ENCODE measurements around the gene AMT. TPM values are rescaled to one million over a fixed set of nuclear protein-coding genes. Genes with fewer than 3 reads are reported as not detected.

AMT gene
- total RNA-seq, 1 donor from 2014 or later = 4.8 TPM

DNA sequence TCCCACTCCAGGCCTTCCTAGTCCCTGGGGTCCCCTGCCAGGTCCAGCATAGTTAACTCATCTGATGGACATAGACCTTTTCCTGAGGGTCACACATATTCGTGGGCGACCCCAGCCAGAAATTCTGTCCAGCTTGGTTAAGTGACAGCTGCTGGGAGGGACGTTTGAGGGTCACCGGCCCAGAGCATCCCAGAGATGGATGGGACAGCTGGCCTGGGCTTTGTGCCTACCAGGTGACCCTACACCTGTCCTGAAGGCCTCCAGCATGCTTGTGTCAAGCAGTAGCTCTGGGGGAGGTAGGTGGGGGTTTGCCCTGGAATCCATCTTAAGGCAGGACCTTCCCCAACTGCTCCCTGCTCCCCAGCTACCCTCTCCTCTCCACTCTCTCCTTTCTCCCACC is 38.7 kb upstream of the AMT start:
- TF ChIP-seq, protein P1, sequence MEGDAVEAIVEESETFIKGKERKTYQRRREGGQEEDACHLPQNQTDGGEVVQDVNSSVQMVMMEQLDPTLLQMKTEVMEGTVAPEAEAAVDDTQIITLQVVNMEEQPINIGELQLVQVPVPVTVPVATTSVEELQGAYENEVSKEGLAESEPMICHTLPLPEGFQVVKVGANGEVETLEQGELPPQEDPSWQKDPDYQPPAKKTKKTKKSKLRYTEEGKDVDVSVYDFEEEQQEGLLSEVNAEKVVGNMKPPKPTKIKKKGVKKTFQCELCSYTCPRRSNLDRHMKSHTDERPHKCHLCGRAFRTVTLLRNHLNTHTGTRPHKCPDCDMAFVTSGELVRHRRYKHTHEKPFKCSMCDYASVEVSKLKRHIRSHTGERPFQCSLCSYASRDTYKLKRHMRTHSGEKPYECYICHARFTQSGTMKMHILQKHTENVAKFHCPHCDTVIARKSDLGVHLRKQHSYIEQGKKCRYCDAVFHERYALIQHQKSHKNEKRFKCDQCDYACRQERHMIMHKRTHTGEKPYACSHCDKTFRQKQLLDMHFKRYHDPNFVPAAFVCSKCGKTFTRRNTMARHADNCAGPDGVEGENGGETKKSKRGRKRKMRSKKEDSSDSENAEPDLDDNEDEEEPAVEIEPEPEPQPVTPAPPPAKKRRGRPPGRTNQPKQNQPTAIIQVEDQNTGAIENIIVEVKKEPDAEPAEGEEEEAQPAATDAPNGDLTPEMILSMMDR (IDR thresholded peaks at IDR 0.05) = no peak
- Mint-ChIP-seq H3K4me3 (ENCODE audit: unreplicated experiment) (no peak overlapping the region), H3K4me1 (ENCODE audit: low read depth) (peaks cover 31% of the 10 kb centered on the region)

DNA sequence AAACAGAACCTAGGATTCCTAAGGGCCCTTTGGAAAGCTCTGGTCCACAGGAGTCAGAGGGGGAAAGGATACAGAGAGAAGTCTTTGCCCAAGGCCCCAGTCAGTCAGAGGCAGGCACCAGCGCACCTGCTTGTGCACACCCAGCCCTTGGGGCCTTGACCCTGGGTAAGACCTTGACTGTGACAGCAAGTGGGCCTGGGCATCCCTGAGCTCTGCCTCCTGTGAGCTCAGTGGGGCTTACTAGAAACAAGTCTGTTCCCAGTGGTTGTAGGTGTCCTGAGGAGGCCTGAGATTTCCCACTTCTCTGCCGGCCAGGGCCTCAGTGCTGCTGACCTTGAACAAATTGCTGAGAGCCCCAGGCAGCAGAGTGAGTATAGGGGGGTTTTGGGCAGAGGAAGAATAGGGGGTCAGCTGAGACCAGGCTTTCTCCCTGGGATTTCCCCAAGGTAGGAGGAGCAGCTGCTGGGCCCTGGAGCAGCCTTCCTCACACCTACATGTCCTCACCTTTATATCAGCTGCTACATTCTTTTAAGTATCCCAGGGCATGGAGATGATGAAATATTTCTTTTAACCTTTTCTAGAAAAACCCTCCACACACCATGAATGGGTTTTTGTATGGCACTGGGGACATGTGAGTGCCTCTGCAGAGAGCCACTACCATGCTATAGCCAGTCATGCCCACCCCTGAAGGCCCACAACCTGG is 38.1 kb upstream of the AMT start:
- TF ChIP-seq, protein P1 (IDR thresholded peaks at IDR 0.05) = no peak
- DNase-seq (ENCODE audit: low spot score) = no peak
- Mint-ChIP-seq H3K4me1 (ENCODE audit: low read depth) (peaks cover 35% of the 10 kb centered on the region), H3K27me3 (ENCODE audit: low read depth) (no peaks in the 10 kb centered on the region), H3K9me3 (ENCODE audit: low read depth) (no peaks in the 10 kb centered on the region), H3K27ac (ENCODE audit: unreplicated experiment) (no peak overlapping the region), H3K4me3 (ENCODE audit: unreplicated experiment) (no peak overlapping the region), H3K36me3 (ENCODE audit: low read depth) (no peaks in the 10 kb centered on the region)

More for the DNA sequence above, 38.7 kb upstream of the AMT start:
- H3K36me3 Mint-ChIP-seq (ENCODE audit: low read depth) = no peaks in the 10 kb centered on the region
- H3K9me3 Mint-ChIP-seq (ENCODE audit: low read depth) = no peaks in the 10 kb centered on the region
- H3K27me3 Mint-ChIP-seq (ENCODE audit: low read depth) = no peaks in the 10 kb centered on the region
- no peak overlapping the region for H3K27ac Mint-ChIP-seq (ENCODE audit: unreplicated experiment)
- DNase-seq (ENCODE audit: low spot score) = no peak

DNA sequence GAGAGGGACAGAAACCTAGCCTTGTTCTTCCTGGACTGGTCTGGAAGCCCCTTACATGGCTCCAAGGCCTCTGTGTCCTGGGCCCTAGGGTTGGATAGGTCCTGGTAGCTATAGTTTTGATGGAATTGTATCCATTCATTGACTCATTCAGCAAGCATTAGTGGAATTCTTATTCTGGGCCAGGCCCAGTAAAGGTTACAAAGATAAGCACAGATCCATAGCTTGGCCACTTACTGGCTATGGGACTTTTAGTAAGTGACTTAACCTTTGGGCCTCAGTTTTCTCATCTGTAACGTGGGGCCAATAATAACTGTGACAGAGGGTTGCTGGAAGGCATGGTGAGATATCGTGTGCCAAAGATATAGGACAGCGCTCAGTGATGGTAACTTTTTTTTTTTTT is 34.2 kb upstream of the AMT start:
- no peak overlapping the region for H3K27ac Mint-ChIP-seq (ENCODE audit: unreplicated experiment)
- no peak overlapping the region for H3K4me3 Mint-ChIP-seq (ENCODE audit: unreplicated experiment)
- H3K9me3 Mint-ChIP-seq (ENCODE audit: low read depth) = no peaks in the 10 kb centered on the region
- TF ChIP-seq, protein P1 (IDR thresholded peaks at IDR 0.05) = no peak
- peaks cover 35% of the 10 kb centered on the region for H3K4me1 Mint-ChIP-seq (ENCODE audit: low read depth)
- DNase-seq (ENCODE audit: low spot score) = no peak
- H3K36me3 Mint-ChIP-seq (ENCODE audit: low read depth) = no peaks in the 10 kb centered on the region
- H3K27me3 Mint-ChIP-seq (ENCODE audit: low read depth) = no peaks in the 10 kb centered on the region

DNA sequence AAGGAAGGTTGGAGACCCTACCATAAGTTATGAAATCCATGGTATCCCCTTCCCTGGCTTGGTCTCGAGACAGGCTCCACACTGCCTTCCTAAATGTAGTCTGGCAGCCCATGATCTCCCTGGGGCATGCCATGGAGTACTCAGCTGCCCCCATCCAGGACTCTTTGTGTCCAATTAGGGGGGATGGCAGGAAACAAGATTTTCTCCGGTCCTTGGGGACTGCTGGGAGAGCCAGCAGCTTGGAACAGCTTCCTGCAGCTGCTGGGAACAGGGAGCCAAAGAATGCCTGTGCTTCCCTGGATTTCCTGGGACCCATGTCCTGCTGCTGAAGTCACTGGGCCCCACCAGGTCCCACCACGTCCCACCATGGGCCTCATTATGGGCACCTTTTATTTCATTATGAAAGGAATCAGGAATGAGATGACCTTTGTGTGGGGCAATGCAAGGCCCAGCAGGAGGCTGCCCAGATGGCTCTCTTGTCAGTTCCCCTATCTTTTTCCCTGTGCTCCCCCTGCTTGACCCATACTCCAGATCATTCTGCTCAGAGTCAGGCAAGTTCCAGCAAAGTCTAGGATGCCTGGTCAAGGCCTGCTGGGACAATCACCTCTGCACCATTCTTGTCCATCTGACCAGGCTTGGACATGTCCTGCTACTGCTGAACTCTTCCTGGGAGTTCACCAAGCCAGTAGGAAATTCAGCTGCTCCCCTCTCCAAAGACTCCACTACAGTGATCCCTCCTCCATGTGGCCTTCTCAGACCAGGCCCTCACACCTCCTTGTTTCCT is 32.8 kb upstream of the AMT start:
- TF ChIP-seq, protein P1 (IDR thresholded peaks at IDR 0.05) = no peak
- Mint-ChIP-seq H3K4me1 (ENCODE audit: low read depth) (peaks cover 28% of the 10 kb centered on the region), H3K27ac (ENCODE audit: unreplicated experiment) (peak overlapping the region; percentile 8), H3K4me3 (ENCODE audit: unreplicated experiment) (no peak overlapping the region), H3K9me3 (ENCODE audit: low read depth) (no peaks in the 10 kb centered on the region), H3K27me3 (ENCODE audit: low read depth) (no peaks in the 10 kb centered on the region), H3K36me3 (ENCODE audit: low read depth) (no peaks in the 10 kb centered on the region)
- no peak for DNase-seq (ENCODE audit: low spot score)

DNA sequence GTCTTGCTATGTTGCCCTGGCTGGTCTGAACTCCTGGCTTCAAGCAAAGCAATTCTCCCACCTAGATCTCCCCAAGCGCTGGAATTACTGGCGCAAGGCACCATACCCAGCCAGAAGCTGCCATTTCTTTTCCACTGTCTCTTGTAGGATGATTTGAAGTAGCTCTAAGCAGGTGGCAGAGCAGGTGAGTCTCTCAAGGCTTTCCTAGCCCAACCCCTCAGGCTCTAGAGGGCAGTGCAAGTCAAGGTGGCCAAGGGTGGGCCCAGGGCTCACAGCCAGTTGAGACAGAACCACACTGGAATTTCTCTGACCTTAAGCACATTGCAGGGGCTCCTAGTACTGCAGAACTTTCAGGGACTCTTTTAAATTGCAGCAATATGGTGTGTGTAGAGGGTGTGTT is 32.2 kb upstream of the AMT start:
- H3K36me3 Mint-ChIP-seq (ENCODE audit: low read depth) = no peaks in the 10 kb centered on the region
- peak overlapping the region; percentile 8 for H3K27ac Mint-ChIP-seq (ENCODE audit: unreplicated experiment)
- H3K27me3 Mint-ChIP-seq (ENCODE audit: low read depth) = no peaks in the 10 kb centered on the region
- H3K4me3 Mint-ChIP-seq (ENCODE audit: unreplicated experiment) = no peak overlapping the region
- TF ChIP-seq, protein P1 (IDR thresholded peaks at IDR 0.05) = peak; percentile 36
- H3K4me1 Mint-ChIP-seq (ENCODE audit: low read depth) = peaks cover 28% of the 10 kb centered on the region
- H3K9me3 Mint-ChIP-seq (ENCODE audit: low read depth) = no peaks in the 10 kb centered on the region
- no peak for DNase-seq (ENCODE audit: low spot score)
